HepG2 (cell line): Measurements from ENCODE around the gene CIAO2A. TPM values are rescaled to one million over a fixed set of nuclear protein-coding genes. Genes with fewer than 3 reads are reported as not detected.

Experiments
- ATAC-seq: fragments of 200-7000 bp; cut with Tn5 transposase; 3 replicates; pipeline ENCODE4 v1.9.1; 2020; ENCODE audit warnings: mild to moderate bottlenecking, moderate library complexity
- BruUV-seq: library from RNA; stranded (reverse); fragments of 400-500 nt; replicated peaks from 2 replicates; lab custom pipeline; 2021; lab: Mats Ljungman, UMichigan
- CTCF ChIA-PET: fragments of 300-600 bp; formaldehyde crosslinking; extraction: SDS; loops from one replicate; lab custom pipeline; 2021; ENCODE audit warnings: low total read pairs, inconsistent platforms, low intra/inter-chr PET ratio; lab: Yijun Ruan, JAX
- POLR2A ChIA-PET: fragments of 350-600 bp; sonication (Branson Sonifier 250); formaldehyde crosslinking; loops from one replicate; lab custom pipeline; 2020; ENCODE audit warnings: antibody characterized with exemption, inconsistent platforms; lab: Yijun Ruan, JAX
- DNase-seq: peaks from one replicate; pipeline ENCODE4 v3.0.0-alpha.2; 2015; ENCODE audit warnings: low spot score
- FAIRE-seq: peaks from 3 replicates; lab custom pipeline; 2011; peaks lifted over from hg19 to GRCh38; lab: Jason Lieb, UNC
- H2AFZ ChIP-seq: one replicate; pipeline ENCODE4 v1.6.1; 2011; ENCODE audit warnings: low read length, inconsistent platforms
- H3K27ac ChIP-seq: fragments of 300-600 bp; 3 replicates; pipeline ENCODE4 v1.8.0; 2011; ENCODE audit warnings: mixed run types, mild to moderate bottlenecking, mixed read lengths, low read length, inconsistent platforms; ENCODE audit not compliant: insufficient read depth; ENCODE audit errors: extremely low read length
- H3K27me3 ChIP-seq, 2 experiments: fragments of 200-600 bp in 1 of 2; 2 replicates in 1 of 2; 3 replicates in 1 of 2; pipeline versions ENCODE4 v1.6.0 to v1.8.0; 2011; ENCODE audit warnings: low read length in 2 of 2, mild to moderate bottlenecking in 2 of 2, moderate library complexity in 2 of 2, inconsistent platforms in 1 of 2; ENCODE audit not compliant: insufficient read depth in 2 of 2, control insufficient read depth in 1 of 2
- H3K36me3 ChIP-seq, 2 experiments: fragments of 200-600 bp in 1 of 2; replicated peaks in 1 of 2; 2 replicates in 1 of 2; 3 replicates in 1 of 2; pipeline versions ENCODE4 v1.5.1 to v1.8.0; 2011; ENCODE audit warnings: low read length in 2 of 2, inconsistent platforms in 1 of 2; ENCODE audit not compliant: insufficient read depth in 2 of 2, control insufficient read depth in 1 of 2
- H3K4me1 ChIP-seq: 2 replicates; pipeline ENCODE4 v1.5.1; 2012; ENCODE audit warnings: low read length, inconsistent platforms; ENCODE audit not compliant: insufficient read depth
- H3K4me2 ChIP-seq: 2 replicates; pipeline ENCODE4 v1.6.0; 2011; ENCODE audit warnings: low read depth, low read length, inconsistent platforms
- H3K4me3 ChIP-seq, 3 experiments: fragments of 200-600 bp in 1 of 3; sonication (generic), shearing (Covaris generic) in 1 of 3; replicated peaks in 1 of 3; 2 replicates each; pipeline ENCODE4 v1.5.1; 2011 to 2016; ENCODE audit warnings: low read length in 3 of 3, inconsistent platforms in 2 of 3, low read depth in 2 of 3, mild to moderate bottlenecking in 2 of 3, control low read depth in 1 of 3, mixed read lengths in 1 of 3; ENCODE audit not compliant: insufficient read depth in 1 of 3
- H3K79me2 ChIP-seq: one replicate; pipeline ENCODE4 v1.6.1; 2011; ENCODE audit warnings: low read length, inconsistent platforms; ENCODE audit not compliant: insufficient read depth
- H3K9ac ChIP-seq: 2 replicates; pipeline ENCODE4 v1.6.0; 2011; ENCODE audit warnings: mild to moderate bottlenecking, low read depth, low read length, inconsistent platforms; ENCODE audit not compliant: insufficient read depth
- H3K9me3 ChIP-seq: 2 replicates; pipeline ENCODE4 v1.5.1; 2012; ENCODE audit warnings: mild to moderate bottlenecking, low read length
- H4K20me1 ChIP-seq: 2 replicates; pipeline ENCODE4 v1.6.0; 2011; ENCODE audit warnings: inconsistent platforms, mild to moderate bottlenecking, low read length, moderate library complexity; ENCODE audit not compliant: insufficient read depth
- ATM ChIP-seq: fragments of 450-650 bp; IDR thresholded peaks from 2 replicates; pipeline ENCODE4 v1.7.1; 2017; ENCODE audit warnings: mild to moderate bottlenecking, borderline replicate concordance
- HCFC1 ChIP-seq: fragments of 150-350 bp; IDR thresholded peaks from 2 replicates; pipeline ENCODE4 v1.6.1; 2014; ENCODE audit warnings: low read depth, low read length
- HNF4G ChIP-seq, 2 experiments: sonication (generic) in 1 of 2; formaldehyde crosslinking in 1 of 2; IDR thresholded peaks; 2 replicates each; pipeline versions ENCODE4 v1.4.0 to v1.6.1; 2011 to 2020; ENCODE audit warnings: borderline replicate concordance in 2 of 2, low read depth in 2 of 2, mild to moderate bottlenecking in 2 of 2, low read length in 1 of 2, missing genetic modification reagents in 1 of 2, moderate library complexity in 1 of 2
- PATZ1 ChIP-seq: sonication (generic); formaldehyde crosslinking; IDR thresholded peaks from 2 replicates; pipeline ENCODE4 v1.4.0; 2020; ENCODE audit warnings: missing genetic modification reagents
- ZFYVE20 ChIP-seq: sonication (generic); formaldehyde crosslinking; IDR thresholded peaks from 2 replicates; pipeline ENCODE4 v1.8.0; 2023; ENCODE audit warnings: low read depth, mild to moderate bottlenecking, moderate library complexity, missing genetic modification reagents, borderline replicate concordance
- WGBS: methylation state at CpG from one replicate; pipeline ENCODE4 v1.1.6; 2017; ENCODE audit warnings: low lambda C conversion rate; 5-methylcytosine and 5-hydroxymethylcytosine counted together
- in situ Hi-C: cut with HindIII; loops from 2 replicates; pipeline ENCODE4 v1.10.0; 2017; ENCODE audit warnings: low pct_unique_long_range_greater_than_20kb; ENCODE audit not compliant: extremely low pct_ligation_motif_present
- intact Hi-C: fragments of 100-400 bp; cut with micrococcal nuclease; formaldehyde crosslinking; loops from one replicate; pipeline ENCODE4 v1.10.0; 2022; ENCODE audit not compliant: unreplicated experiment
- polyA plus RNA-seq, 8 experiments: library from polyadenylated mRNA; depleted of rRNA in 3 of 8; stranded (reverse) in 7 of 8; unstranded in 1 of 8; fragments of >200 nt; fragmentation: Illumina TruSeq in 4 of 8; extraction: Trizol in 4 of 8; gene quantifications; 2 replicates each; pipeline versions ENCODE4 v1.2.1 to v1.2.3, GENCODE V29; 2011 to 2016; ENCODE audit warnings: low read depth in 4 of 8, missing spikeins in 1 of 8, mixed read lengths in 1 of 8; ENCODE audit not compliant: insufficient read depth in 1 of 8
- total RNA-seq, 5 experiments: library from RNA; depleted of rRNA; stranded (reverse); fragments of >200 nt; fragmentation: Illumina TruSeq; extraction: Trizol; gene quantifications; 2 replicates each; pipeline ENCODE4 v1.2.3, GENCODE V29; 2016; ENCODE audit warnings: low read depth in 1 of 5

CIAO2A gene
- total and polyA plus RNA-seq, 2 of the 13 experiments (the other 11 are each of a cell fraction or from before 2014, with no cell fraction given): 83.0 to 100 TPM

DNA sequence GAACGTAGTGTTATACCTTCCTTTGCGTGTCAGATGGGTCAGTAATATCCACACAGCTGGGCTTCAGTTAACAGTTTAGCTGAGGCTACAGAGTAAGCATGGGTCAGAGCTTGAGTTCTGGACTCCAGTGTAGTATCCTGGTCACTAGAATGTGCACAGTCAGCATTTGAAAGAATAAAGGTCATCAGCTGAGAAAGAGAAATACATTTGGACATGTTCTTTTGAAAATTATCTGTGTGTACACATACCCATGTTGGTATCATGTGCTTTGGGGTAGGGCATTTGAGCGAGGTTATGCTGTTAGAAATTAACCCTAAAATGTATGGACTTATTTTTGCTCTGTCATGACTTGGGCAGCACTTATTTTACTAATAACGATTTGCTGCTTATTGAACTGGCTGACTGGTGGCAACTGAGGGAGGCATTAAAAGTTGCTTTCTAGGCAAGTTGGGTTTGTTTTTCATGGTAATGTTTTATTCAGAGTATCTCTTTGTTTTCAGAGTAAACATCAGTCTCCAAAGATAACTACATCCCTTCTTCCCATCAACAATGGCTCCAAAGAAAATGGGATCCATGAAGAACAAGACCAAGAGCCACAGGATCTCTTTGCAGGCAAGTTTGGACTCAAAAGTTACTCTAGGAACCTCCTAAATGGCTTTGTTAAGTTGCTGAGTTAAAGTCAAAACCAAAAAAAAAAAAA lies 18.6 kb upstream of the CIAO2A start (continued):
- TF ChIP-seq HNF4G (IDR thresholded peaks at IDR 0.05; ENCODE audit: borderline replicate concordance, low read depth, low read length) (peak; percentile 56; the same call in 1 of the 2 replicates), HNF4G (CRISPR knock-in tag; IDR thresholded peaks at IDR 0.05; ENCODE audit: borderline replicate concordance, low read depth) (no peak), ZFYVE20 (CRISPR knock-in tag) (no peak), ATM (no peak)

DNA sequence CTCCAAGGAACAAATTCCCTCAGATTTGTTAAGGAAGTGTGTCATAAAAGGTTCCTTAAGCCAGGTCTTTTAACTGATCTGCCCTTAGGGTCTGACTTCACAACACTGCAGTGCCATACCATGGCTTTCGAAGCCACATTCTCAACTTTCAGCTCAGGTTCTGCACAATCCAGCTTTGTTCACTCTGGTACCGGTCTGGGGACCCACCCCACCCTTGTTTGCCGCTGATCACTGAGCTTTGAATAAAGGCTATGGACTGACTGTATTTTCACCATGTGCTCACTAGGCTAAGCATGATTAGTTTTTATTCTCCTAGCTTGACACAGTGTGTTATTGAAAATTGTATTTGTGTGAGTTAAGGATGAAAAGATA lies 18.0 kb upstream of the CIAO2A start:
- Histone ChIP-seq H2AFZ (no peak overlapping the region), H3K36me3 (peaks cover 7 to 42% of the 10 kb centered on the region in 2 experiments), H3K4me3 (no peak overlapping the region), H3K79me2 (peaks cover 55% of the 10 kb centered on the region), H3K9ac (peak overlapping the region; percentile 14; the same call in 1 of the 2 replicates), H3K9me3 (no peaks in the 10 kb centered on the region), H3K27me3 (no peaks in the 10 kb centered on the region), H3K4me2 (peak overlapping the region; percentile 26), H3K4me1 (peaks cover 45% of the 10 kb centered on the region), H3K27ac (peak overlapping the region; percentile 21), H4K20me1 (peaks cover 14% of the 10 kb centered on the region)
- CTCF ChIA-PET: no interaction called here
- DNase-seq (peak; percentile 42), ATAC-seq (peak; percentile 69), FAIRE-seq (no peak)
- in situ Hi-C loops (no loop called here), intact Hi-C loops (no loop called here)
- POLR2A ChIA-PET: interaction anchor here (0.8 to 1.3 kb wide), 5 partner anchors 16 to 43 kb away, joined by 3 to 7 read pairs (median 3); partner anchors contain the start of genes CIAO2A and SNX1
- WGBS: 42% methylated on average over 3 of the region's 3 CpGs
- no peak for TF ChIP-seq HCFC1
- TF ChIP-seq PATZ1 (CRISPR knock-in tag): 0 out of 2 replicates have a peak, but pooled peaks have one; percentile 15
- no TSS peak for BruUV-seq
